Ishikawa (cell line): Measurements from ENCODE around the gene SLC24A1.

ENCODE experiments used
- CEBPB ChIP-seq: IDR thresholded peaks from 2 replicates; pipeline ENCODE4 v1.6.1; 2012
- CREB1 ChIP-seq: IDR thresholded peaks from 2 replicates; pipeline ENCODE4 v1.6.1; 2012; ENCODE audit warnings: low read depth
- EGR1 ChIP-seq: IDR thresholded peaks from 2 replicates; pipeline ENCODE4 v1.6.1; 2012
- EP300 ChIP-seq: IDR thresholded peaks from 2 replicates; pipeline ENCODE4 v1.6.1; 2012; ENCODE audit warnings: borderline replicate concordance
- FOXM1 ChIP-seq: IDR thresholded peaks from 2 replicates; pipeline ENCODE4 v1.6.1; 2012; ENCODE audit warnings: low read depth, borderline replicate concordance
- MAX ChIP-seq: IDR thresholded peaks from 2 replicates; pipeline ENCODE4 v1.6.1; 2012
- NFIC ChIP-seq: IDR thresholded peaks from 2 replicates; pipeline ENCODE4 v1.6.1; 2012
- RAD21 ChIP-seq: IDR thresholded peaks from 2 replicates; pipeline ENCODE4 v1.6.1; 2012; ENCODE audit warnings: low read depth
- REST ChIP-seq: IDR thresholded peaks from 2 replicates; pipeline ENCODE4 v1.6.1; 2012; ENCODE audit warnings: low read depth, mild to moderate bottlenecking
- TAF1 ChIP-seq: IDR thresholded peaks from 2 replicates; pipeline ENCODE4 v1.6.1; 2012; ENCODE audit warnings: low read depth, mild to moderate bottlenecking
- TCF12 ChIP-seq: IDR thresholded peaks from 2 replicates; pipeline ENCODE4 v1.6.1; 2012; ENCODE audit warnings: low read depth
- TEAD4 ChIP-seq: IDR thresholded peaks from 2 replicates; pipeline ENCODE4 v1.6.1; 2012
- USF1 ChIP-seq: IDR thresholded peaks from 2 replicates; pipeline ENCODE4 v1.6.1; 2012
- YY1 ChIP-seq: IDR thresholded peaks from 2 replicates; pipeline ENCODE4 v1.6.1; 2012; ENCODE audit warnings: low read depth
- ZBTB7A ChIP-seq: IDR thresholded peaks from 2 replicates; pipeline ENCODE4 v1.6.1; 2012; ENCODE audit warnings: low read depth

Gene SLC24A1

GRCh38 chr15:65612949-65613744, 8.6 kb upstream of the SLC24A1 start:
- TF ChIP-seq REST, result no peak
- no peak for TF ChIP-seq ZBTB7A
- TF ChIP-seq EP300, result no peak
- TF ChIP-seq NFIC, result no peak
- no peak for TF ChIP-seq CREB1
- TF ChIP-seq FOXM1, result no peak
- no peak for TF ChIP-seq YY1
- no peak for TF ChIP-seq USF1
- no peak for TF ChIP-seq EGR1
- no peak for TF ChIP-seq MAX
- no peak for TF ChIP-seq TAF1
- no peak for TF ChIP-seq TEAD4
- no peak for TF ChIP-seq CEBPB
- no peak for TF ChIP-seq TCF12
- no peak for TF ChIP-seq RAD21

- TF ChIP-seq REST (no peak), MAX (no peak), TEAD4 (no peak), YY1 (no peak), ZBTB7A (no peak), TAF1 (no peak), FOXM1 (no peak), CREB1 (no peak), CEBPB (no peak), RAD21 (no peak)
These were observed 3.1 kb upstream of the SLC24A1 start for GRCh38 chr15:65618560-65619109.

- TF ChIP-seq USF1 (no peak), YY1 (no peak), ZBTB7A (no peak), FOXM1 (no peak), CEBPB (no peak), EP300 (no peak)
These were observed 2.0 kb upstream of the SLC24A1 start for GRCh38 chr15:65619626-65620290.

GRCh38 chr15:65620833-65621232, 905 bp upstream of the SLC24A1 start:
- no peak for TF ChIP-seq REST
- TF ChIP-seq RAD21, result no peak
- TF ChIP-seq EP300, result no peak
- no peak for TF ChIP-seq MAX
- TF ChIP-seq USF1, result no peak
- TF ChIP-seq YY1, result no peak
- no peak for TF ChIP-seq CREB1
- TF ChIP-seq FOXM1, result no peak
- TF ChIP-seq CEBPB, result no peak
- no peak for TF ChIP-seq EGR1
- TF ChIP-seq TEAD4, result no peak
- TF ChIP-seq ZBTB7A, result no peak
- TF ChIP-seq TCF12, result no peak
- TF ChIP-seq TAF1, result no peak
- no peak for TF ChIP-seq NFIC
